Activated CD8-positive, alpha-beta T cell treated with anti-CD3 and anti-CD28 coated beads for 36 hours (primary cell): Measurements from ENCODE around the gene MFAP2. TPM values are rescaled to one million over a fixed set of nuclear protein-coding genes. Genes with fewer than 3 reads are reported as not detected.

ENCODE experiments used
- ATAC-seq: fragments of 200-7000 bp; cut with Tn5 transposase; one replicate; pipeline ENCODE4 v1.10.0; 2021; ENCODE audit warnings: mild to moderate bottlenecking, moderate library complexity
- CTCF ChIA-PET: fragments of 350-600 bp; sonication (Branson Sonifier 250); formaldehyde crosslinking; loops from one replicate; lab custom pipeline; 2021; ENCODE audit warnings: antibody characterized with exemption; lab: Charles Lee
- POLR2A ChIA-PET: fragments of 350-600 bp; sonication (Branson Sonifier 250); formaldehyde crosslinking; loops from one replicate; lab custom pipeline; 2021; ENCODE audit warnings: antibody characterized with exemption; lab: Charles Lee
- DNase-seq: peaks from one replicate; pipeline ENCODE4 v3.0.0-alpha.2; 2020
- H3K27ac Mint-ChIP-seq: one replicate; pipeline ENCODE4 v1.8.0; 2021; ENCODE audit warnings: mild to moderate bottlenecking, mixed read lengths
- H3K27me3 Mint-ChIP-seq: one replicate; pipeline ENCODE4 v1.8.0; 2021; ENCODE audit warnings: mixed read lengths
- H3K36me3 Mint-ChIP-seq: one replicate; pipeline ENCODE4 v1.8.0; 2021; ENCODE audit warnings: low read depth, mixed read lengths
- H3K4me1 Mint-ChIP-seq: one replicate; pipeline ENCODE4 v1.8.0; 2021; ENCODE audit warnings: low read depth, mixed read lengths
- H3K4me3 Mint-ChIP-seq: one replicate; pipeline ENCODE4 v1.8.0; 2021; ENCODE audit warnings: mild to moderate bottlenecking, moderate library complexity, mixed read lengths
- H3K9me3 Mint-ChIP-seq: one replicate; pipeline ENCODE4 v1.8.0; 2021; ENCODE audit warnings: mixed read lengths
- CTCF ChIP-seq: fragments of 200-600 bp; IDR thresholded peaks from one replicate; pipeline ENCODE4 v1.8.0; 2022; ENCODE audit warnings: antibody characterized with exemption, mild to moderate bottlenecking
- intact Hi-C: fragments of 100-400 bp; cut with micrococcal nuclease; formaldehyde crosslinking; loops from one replicate; pipeline ENCODE4 v1.10.0; 2022
- total RNA-seq, 2 experiments: library from RNA; stranded (reverse); gene quantifications; one replicate each; pipeline ENCODE4 v1.2.3, GENCODE V29; 2021

Gene MFAP2
- total RNA-seq, 2 experiments from 2014 or later, result not detected

DNA sequence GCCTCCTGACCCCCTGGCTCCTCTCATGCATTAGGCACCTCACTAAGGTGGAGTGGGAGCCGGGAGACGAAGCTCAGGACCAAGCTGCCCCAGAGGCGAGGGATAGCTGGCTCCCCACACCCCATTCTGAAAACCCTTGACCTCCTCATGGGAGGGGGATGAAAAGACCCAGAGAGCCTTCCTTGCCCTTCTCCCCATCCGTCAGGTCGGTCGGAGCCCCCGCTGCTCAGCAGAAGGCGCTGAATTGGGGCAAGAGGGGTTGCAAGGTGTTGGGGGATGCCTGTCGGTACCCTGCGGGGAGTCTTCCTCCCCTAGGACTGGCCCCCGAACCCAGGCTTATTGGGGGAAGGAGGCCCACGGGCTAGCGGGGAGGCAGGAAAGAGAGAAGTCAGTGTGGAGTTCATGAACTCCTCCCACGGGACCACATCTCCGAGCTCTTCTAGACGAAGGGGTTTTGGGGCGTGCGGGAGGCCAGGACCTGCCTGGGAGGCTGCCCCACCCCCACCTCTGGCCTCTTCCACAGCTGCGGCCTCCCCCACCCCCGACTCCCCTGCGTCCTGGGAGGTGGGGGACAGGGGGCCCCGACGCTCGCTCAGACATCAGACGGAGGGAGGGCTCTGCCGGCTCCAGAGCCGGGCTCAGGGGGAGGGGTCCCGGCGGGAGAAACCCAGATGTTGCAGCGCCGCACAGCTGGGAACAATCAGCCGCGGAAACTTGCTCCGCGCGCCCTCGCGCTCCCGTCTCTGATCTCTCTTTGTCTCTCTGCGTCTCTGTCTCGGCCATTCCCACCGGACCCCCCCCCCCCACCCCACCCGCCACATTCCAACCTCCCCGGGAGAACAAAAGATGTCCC, 719 bp downstream of the MFAP2 start:
- Mint-ChIP-seq H3K4me3 (no peak overlapping the region), H3K4me1 (peaks cover 4% of the 10 kb centered on the region), H3K27me3 (peaks cover 20% of the 10 kb centered on the region), H3K36me3 (no peaks in the 10 kb centered on the region), H3K27ac (no peak overlapping the region), H3K9me3 (no peaks in the 10 kb centered on the region)
- DNase-seq (no peak), ATAC-seq (no peak)
- intact Hi-C loops, result no loop called here
- no peak for TF ChIP-seq CTCF
- ChIA-PET POLR2A (no interaction called here), CTCF (interaction anchor here (1.6 kb wide), 2 partner anchors 19 to 28 kb away, joined by 5 read pairs; no protein-coding TSS in a partner anchor)

GRCh38 chr1:16978567-16979474, 1.6 kb downstream of the MFAP2 start:
- CTCF ChIA-PET, result interaction anchor here (1.6 kb wide), 1 partner anchor 18 kb away, joined by 5 read pairs; no protein-coding TSS in a partner anchor
- no peak for DNase-seq
- ATAC-seq, result no peak
- Mint-ChIP-seq H3K27me3 (peaks cover 20% of the 10 kb centered on the region), H3K4me1 (peaks cover 4% of the 10 kb centered on the region), H3K9me3 (no peaks in the 10 kb centered on the region), H3K27ac (no peak overlapping the region), H3K36me3 (no peaks in the 10 kb centered on the region), H3K4me3 (no peak overlapping the region)
- no peak for TF ChIP-seq CTCF
- intact Hi-C loops, result no loop called here
- POLR2A ChIA-PET, result interaction anchor here (1.0 kb wide), 1 partner anchor 11 kb away, joined by 3 read pairs; no protein-coding TSS in a partner anchor

- DNase-seq (no peak), ATAC-seq (no peak)
- intact Hi-C loops, result no loop called here
- POLR2A ChIA-PET, result interaction anchor here (1.0 kb wide), 1 partner anchor 11 kb away, joined by 3 read pairs; no protein-coding TSS in a partner anchor
- no peak for TF ChIP-seq CTCF
- Mint-ChIP-seq H3K27me3 (peaks cover 17% of the 10 kb centered on the region), H3K4me3 (no peak overlapping the region), H3K9me3 (no peaks in the 10 kb centered on the region), H3K4me1 (peaks cover 4% of the 10 kb centered on the region), H3K36me3 (no peaks in the 10 kb centered on the region), H3K27ac (no peak overlapping the region)
- CTCF ChIA-PET, result no interaction called here
These were observed 2.3 kb downstream of the MFAP2 start for GRCh38 chr1:16978139-16978538.

DNA sequence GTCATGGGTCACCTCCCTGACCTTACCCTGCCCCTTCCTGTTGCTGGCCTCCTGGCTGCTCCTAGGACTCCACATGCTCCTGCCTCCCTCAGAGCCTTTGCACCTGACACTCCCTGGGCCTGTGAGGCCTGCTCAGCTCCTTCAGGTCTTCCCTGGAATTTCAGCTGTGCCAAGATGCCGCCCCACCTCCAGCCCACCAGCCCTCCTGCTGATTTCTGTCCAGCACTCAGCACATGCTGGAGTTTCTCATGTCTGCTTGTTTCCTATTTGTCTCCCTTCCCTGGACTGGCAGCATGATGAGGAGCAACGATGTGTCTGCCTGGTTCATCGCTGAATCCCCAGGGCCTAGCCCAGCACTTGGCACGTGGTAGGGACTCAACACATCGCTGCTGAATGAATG, 3.0 kb downstream of the MFAP2 start:
- Mint-ChIP-seq H3K4me3 (no peak overlapping the region), H3K4me1 (peaks cover 4% of the 10 kb centered on the region), H3K36me3 (no peaks in the 10 kb centered on the region), H3K27me3 (peaks cover 14% of the 10 kb centered on the region), H3K27ac (no peak overlapping the region), H3K9me3 (no peaks in the 10 kb centered on the region)
- POLR2A ChIA-PET, result no interaction called here
- ATAC-seq, result no peak
- no peak for TF ChIP-seq CTCF
- intact Hi-C loops, result no loop called here
- CTCF ChIA-PET, result no interaction called here
- no peak for DNase-seq
